HG02623 (cell line): ENCODE data around the gene NRIP2.

ENCODE experiments used
- ATAC-seq: cut with Tn5 transposase; IDR thresholded peaks from one replicate; pipeline ENCODE4 v1.9.1; 2021; ENCODE audit warnings: moderate library complexity; ENCODE audit not compliant: unreplicated experiment

NRIP2 gene

GRCh38 chr12:2811801-2812200 lies 23.0 kb downstream of the NRIP2 start:
- no peak for ATAC-seq

- ATAC-seq, result no peak
Observed at GRCh38 chr12:2806700-2807099, 28.1 kb downstream of the NRIP2 start.

GRCh38 chr12:2805143-2805520 lies 29.7 kb downstream of the NRIP2 start:
- no peak for ATAC-seq

GRCh38 chr12:2804393-2805142 lies 30.3 kb downstream of the NRIP2 start:
- no peak for ATAC-seq

GRCh38 chr12:2803635-2804392 lies 31.0 kb downstream of the NRIP2 start:
- ATAC-seq, result no peak

GRCh38 chr12:2801044-2801783 lies 33.6 kb downstream of the NRIP2 start:
- ATAC-seq, result no peak

- no peak for ATAC-seq
Observed at GRCh38 chr12:2800046-2800570, 34.7 kb downstream of the NRIP2 start.

GRCh38 chr12:2797721-2798418 lies 37.0 kb downstream of the NRIP2 start:
- no peak for ATAC-seq

GRCh38 chr12:2796187-2796666 lies 38.6 kb downstream of the NRIP2 start:
- ATAC-seq, result no peak

- ATAC-seq, result peak; percentile 69
Observed at GRCh38 chr12:2795291-2796186, 39.3 kb downstream of the NRIP2 start.

- peak; percentile 68 for ATAC-seq
Observed at GRCh38 chr12:2794736-2795289, 40.0 kb downstream of the NRIP2 start, which contains the start of gene FKBP4. Gene FKBP4, plus strand, starts transcription at chr12:2794970. Its CDS starts 170 bp downstream, at chr12:2795140.

- peak; percentile 2 for ATAC-seq
Observed at GRCh38 chr12:2794191-2794735, 40.6 kb downstream of the NRIP2 start.

GRCh38 chr12:2793561-2793960 lies 41.3 kb downstream of the NRIP2 start:
- ATAC-seq, result no peak

- no peak for ATAC-seq
Observed at GRCh38 chr12:2792671-2793500, 41.9 kb downstream of the NRIP2 start.

GRCh38 chr12:2791089-2791488 lies 43.7 kb downstream of the NRIP2 start:
- ATAC-seq, result no peak

- no peak for ATAC-seq
Observed at GRCh38 chr12:2785017-2785416, 49.8 kb downstream of the NRIP2 start.

GRCh38 chr12:2783936-2784600 lies 50.8 kb downstream of the NRIP2 start:
- ATAC-seq, result no peak

- no peak for ATAC-seq
Observed at GRCh38 chr12:2779281-2779680, 55.6 kb downstream of the NRIP2 start.
